Activated T-helper 1 cell treated with anti-CD3 and anti-CD28 coated beads, Interleukin-12 subunit alpha, Interleukin-12 subunit beta, Interleukin-2, Interleukin-4 antibody, amounts not matched to agents 30 ng/mL and 10 ng/mL and 1 ng/mL, durations not matched to agents 14 hours and 24 hours and 36 hours (primary cell): ENCODE measurements around the gene SLC44A5. TPM values are rescaled to one million over a fixed set of nuclear protein-coding genes. Genes with fewer than 3 reads are reported as not detected.
"Not testable (repeated sequence)": the region's sequence is repeated elsewhere in the genome, so short reads cannot be mapped to it uniquely, and the experiment has no call there.

ENCODE experiments used
- DNase-seq: peaks from one replicate; pipeline ENCODE4 v3.0.0; 2021; ENCODE audit warnings: low spot score
- H3K27ac Mint-ChIP-seq: one replicate; pipeline ENCODE4 v1.8.0; 2021; ENCODE audit warnings: mild to moderate bottlenecking, mixed read lengths
- H3K27me3 Mint-ChIP-seq: one replicate; pipeline ENCODE4 v1.8.0; 2022; ENCODE audit warnings: mild to moderate bottlenecking, moderate library complexity, mixed read lengths; ENCODE audit not compliant: insufficient read depth
- H3K36me3 Mint-ChIP-seq: one replicate; pipeline ENCODE4 v1.8.0; 2021; ENCODE audit warnings: low read depth, mixed read lengths
- H3K4me1 Mint-ChIP-seq: one replicate; pipeline ENCODE4 v1.8.0; 2021; ENCODE audit warnings: low read depth, mixed read lengths
- H3K4me3 Mint-ChIP-seq: one replicate; pipeline ENCODE4 v1.8.0; 2021; ENCODE audit warnings: mild to moderate bottlenecking, moderate library complexity, mixed read lengths
- H3K9me3 Mint-ChIP-seq: one replicate; pipeline ENCODE4 v1.8.0; 2021; ENCODE audit warnings: mixed read lengths
- intact Hi-C: fragments of 100-400 bp; cut with micrococcal nuclease; formaldehyde crosslinking; loops from one replicate; pipeline ENCODE4 v1.15.1; 2024
- total RNA-seq: library from RNA; stranded (reverse); gene quantifications from 2 replicates; pipeline ENCODE4 v1.2.3, GENCODE V29; 2022

The SLC44A5 gene
- total RNA-seq, 1 donor from 2014 or later, result not detected

DNA sequence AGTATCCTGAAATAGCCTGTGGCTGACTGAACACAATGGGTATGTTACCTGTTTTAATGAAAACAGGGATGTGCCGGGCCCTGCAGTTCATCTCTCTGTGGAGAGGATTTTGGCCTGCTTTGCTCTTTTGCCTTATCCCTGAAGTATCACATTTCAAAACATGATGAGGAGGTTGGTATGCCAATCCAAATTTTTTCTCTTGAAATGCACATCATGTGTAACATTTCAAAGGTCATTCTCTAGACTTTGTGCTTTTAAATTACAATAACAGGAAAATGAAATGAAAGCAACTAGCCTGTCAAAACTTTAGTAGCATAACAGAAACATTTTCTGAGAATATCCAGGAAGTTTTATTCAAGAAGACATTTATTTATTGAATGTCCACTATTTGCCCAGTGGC, 118.9 kb downstream of the SLC44A5 start:
- no peak for DNase-seq
- Mint-ChIP-seq H3K36me3 (no peaks in the 10 kb centered on the region), H3K27me3 (no peaks in the 10 kb centered on the region), H3K27ac (no peak overlapping the region), H3K9me3 (no peaks in the 10 kb centered on the region), H3K4me3 (no peak overlapping the region), H3K4me1 (no peaks in the 10 kb centered on the region)
- intact Hi-C loops, result no loop called here

DNA sequence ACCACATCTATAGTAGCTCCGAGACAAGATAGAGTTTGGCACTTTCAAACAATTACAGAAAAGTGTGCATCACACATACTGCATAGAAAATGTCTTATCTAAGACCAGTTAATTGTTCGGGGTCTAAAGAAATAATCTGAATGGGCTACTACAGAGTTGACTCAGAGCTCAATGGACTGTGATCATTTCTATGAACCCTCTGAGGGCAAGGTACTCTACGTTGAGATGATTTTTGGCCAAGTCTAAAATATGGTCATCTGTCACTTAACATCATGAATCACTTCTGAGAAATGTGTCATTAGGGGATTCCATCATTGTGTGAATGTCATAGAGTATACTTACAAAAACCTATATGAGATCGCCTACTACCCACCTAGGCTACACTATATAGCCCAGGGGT, 123.5 kb downstream of the SLC44A5 start:
- no peak for DNase-seq
- Mint-ChIP-seq H3K36me3 (no peaks in the 10 kb centered on the region), H3K27me3 (no peaks in the 10 kb centered on the region), H3K9me3 (peaks cover 12% of the 10 kb centered on the region), H3K27ac (no peak overlapping the region), H3K4me3 (no peak overlapping the region), H3K4me1 (no peaks in the 10 kb centered on the region)
- intact Hi-C loops, result no loop called here

- intact Hi-C loops, result no loop called here
- H3K9me3 Mint-ChIP-seq, result peaks cover 12% of the 10 kb centered on the region
- no peaks in the 10 kb centered on the region for H3K36me3 Mint-ChIP-seq
These were observed 126.1 kb downstream of the SLC44A5 start for GRCh38 chr1:75484789-75485188.

GRCh38 chr1:75482951-75483350, 128.0 kb downstream of the SLC44A5 start:
- H3K9me3 Mint-ChIP-seq, result peaks cover 12% of the 10 kb centered on the region
- intact Hi-C loops, result no loop called here
- H3K36me3 Mint-ChIP-seq, result no peaks in the 10 kb centered on the region
- no peaks in the 10 kb centered on the region for H3K4me1 Mint-ChIP-seq
- no peaks in the 10 kb centered on the region for H3K27me3 Mint-ChIP-seq
- H3K4me3 Mint-ChIP-seq, result no peak overlapping the region
- no peak overlapping the region for H3K27ac Mint-ChIP-seq
- no peak for DNase-seq

More at GRCh38 chr1:75484789-75485188, 126.1 kb downstream of the SLC44A5 start:
- H3K27me3 Mint-ChIP-seq, result no peaks in the 10 kb centered on the region
- H3K4me1 Mint-ChIP-seq, result no peaks in the 10 kb centered on the region
- DNase-seq, result no peak
- H3K27ac Mint-ChIP-seq, result no peak overlapping the region
- no peak overlapping the region for H3K4me3 Mint-ChIP-seq

DNA sequence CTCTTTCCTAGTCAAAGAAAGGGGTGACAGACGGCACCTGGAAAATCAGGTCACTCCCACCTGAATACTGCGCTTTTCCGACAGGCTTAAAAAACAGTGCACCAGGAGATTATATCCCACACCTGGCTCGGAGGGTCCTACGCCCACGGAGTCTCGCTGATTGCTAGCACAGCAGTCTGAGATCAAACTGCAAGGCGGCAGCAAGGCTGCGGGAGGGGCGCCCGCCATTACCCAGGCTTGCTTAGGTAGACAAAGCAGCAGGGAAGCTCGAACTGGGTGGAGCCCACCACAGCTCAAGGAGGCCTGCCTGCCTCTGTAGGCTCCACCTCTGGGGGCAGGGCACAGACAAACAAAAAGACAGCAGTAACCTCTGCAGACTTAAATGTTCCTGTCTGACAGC, 134.4 kb downstream of the SLC44A5 start:
- H3K4me1 Mint-ChIP-seq, H3K27me3 Mint-ChIP-seq, H3K4me3 Mint-ChIP-seq, DNase-seq, H3K27ac Mint-ChIP-seq, H3K9me3 Mint-ChIP-seq, H3K36me3 Mint-ChIP-seq, intact Hi-C loops: not testable (repeated sequence)

DNA sequence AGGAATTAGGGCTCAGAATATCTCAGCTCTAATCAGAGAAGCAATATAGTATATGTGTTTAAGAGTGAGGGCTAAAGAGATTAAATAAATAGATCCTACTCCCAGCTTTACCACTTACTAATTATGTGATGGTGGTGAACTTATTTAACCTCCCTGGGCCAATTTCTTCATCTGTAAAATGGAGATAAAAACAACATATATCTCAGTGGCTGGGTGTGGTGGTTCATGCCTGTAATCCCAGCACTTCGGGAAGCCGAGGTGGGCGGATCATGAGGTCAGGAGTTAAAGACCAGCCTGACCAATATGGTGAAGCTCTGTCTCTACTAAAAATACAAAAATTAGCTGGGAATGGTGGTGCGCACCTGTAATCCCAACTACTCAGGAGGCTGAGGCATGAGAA, 135.2 kb downstream of the SLC44A5 start:
- H3K27ac Mint-ChIP-seq, result no peak overlapping the region
- H3K27me3 Mint-ChIP-seq, result peaks cover 2% of the 10 kb centered on the region
- intact Hi-C loops, result no loop called here
- H3K4me3 Mint-ChIP-seq, result no peak overlapping the region
- no peak for DNase-seq
- no peaks in the 10 kb centered on the region for H3K4me1 Mint-ChIP-seq
- no peaks in the 10 kb centered on the region for H3K36me3 Mint-ChIP-seq
- no peaks in the 10 kb centered on the region for H3K9me3 Mint-ChIP-seq

DNA sequence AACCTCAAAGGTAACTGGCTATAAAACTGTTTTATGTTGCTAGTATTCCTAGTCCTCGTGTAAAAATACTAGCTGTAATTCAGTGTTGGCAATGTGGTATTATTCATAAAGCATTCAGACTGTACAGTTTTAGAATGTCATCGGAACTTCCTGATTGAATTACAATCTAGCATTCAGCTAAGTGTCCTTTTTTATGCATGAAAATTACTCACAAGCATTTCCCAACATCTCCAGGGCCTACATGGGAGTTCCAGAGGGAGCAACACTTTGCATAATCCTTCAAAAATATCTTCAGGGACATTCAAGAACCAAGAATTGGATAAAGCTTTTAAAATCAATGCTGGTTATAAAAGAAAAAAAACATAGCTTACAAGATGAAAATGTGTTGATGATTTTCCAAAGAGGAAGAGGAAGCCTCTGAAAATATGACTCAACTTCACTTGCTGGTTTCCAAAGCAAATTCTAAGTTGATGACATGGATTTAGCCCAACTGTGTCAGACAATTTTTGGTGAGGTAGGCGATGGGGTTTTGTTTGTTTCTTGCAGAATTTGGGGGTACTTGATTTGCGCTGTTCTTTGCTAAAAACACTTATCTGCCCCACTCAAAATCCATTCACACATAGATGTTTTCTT, 137.8 kb downstream of the SLC44A5 start:
- Mint-ChIP-seq H3K9me3 (no peaks in the 10 kb centered on the region), H3K27ac (no peak overlapping the region), H3K4me3 (no peak overlapping the region), H3K4me1 (no peaks in the 10 kb centered on the region), H3K27me3 (peaks cover 2% of the 10 kb centered on the region), H3K36me3 (no peaks in the 10 kb centered on the region)
- intact Hi-C loops, result no loop called here
- no peak for DNase-seq

- Mint-ChIP-seq H3K27ac (no peak overlapping the region), H3K27me3 (peaks cover 2% of the 10 kb centered on the region)
- no peak for DNase-seq
These were observed 138.6 kb downstream of the SLC44A5 start for GRCh38 chr1:75472089-75472970.

GRCh38 chr1:75471252-75471651, 139.7 kb downstream of the SLC44A5 start:
- H3K27ac Mint-ChIP-seq, result no peak overlapping the region
- no peak overlapping the region for H3K4me3 Mint-ChIP-seq
- H3K36me3 Mint-ChIP-seq, result no peaks in the 10 kb centered on the region
- intact Hi-C loops, result no loop called here
- H3K4me1 Mint-ChIP-seq, result no peaks in the 10 kb centered on the region
- H3K9me3 Mint-ChIP-seq, result no peaks in the 10 kb centered on the region
- H3K27me3 Mint-ChIP-seq, result peaks cover 2% of the 10 kb centered on the region
- no peak for DNase-seq

More at GRCh38 chr1:75472089-75472970, 138.6 kb downstream of the SLC44A5 start:
- Mint-ChIP-seq H3K36me3 (no peaks in the 10 kb centered on the region), H3K4me1 (no peaks in the 10 kb centered on the region), H3K4me3 (no peak overlapping the region), H3K9me3 (no peaks in the 10 kb centered on the region)
- intact Hi-C loops, result no loop called here

- Mint-ChIP-seq H3K4me3 (no peak overlapping the region), H3K4me1 (no peaks in the 10 kb centered on the region)
These were observed 140.5 kb downstream of the SLC44A5 start for GRCh38 chr1:75470448-75470847.

DNA sequence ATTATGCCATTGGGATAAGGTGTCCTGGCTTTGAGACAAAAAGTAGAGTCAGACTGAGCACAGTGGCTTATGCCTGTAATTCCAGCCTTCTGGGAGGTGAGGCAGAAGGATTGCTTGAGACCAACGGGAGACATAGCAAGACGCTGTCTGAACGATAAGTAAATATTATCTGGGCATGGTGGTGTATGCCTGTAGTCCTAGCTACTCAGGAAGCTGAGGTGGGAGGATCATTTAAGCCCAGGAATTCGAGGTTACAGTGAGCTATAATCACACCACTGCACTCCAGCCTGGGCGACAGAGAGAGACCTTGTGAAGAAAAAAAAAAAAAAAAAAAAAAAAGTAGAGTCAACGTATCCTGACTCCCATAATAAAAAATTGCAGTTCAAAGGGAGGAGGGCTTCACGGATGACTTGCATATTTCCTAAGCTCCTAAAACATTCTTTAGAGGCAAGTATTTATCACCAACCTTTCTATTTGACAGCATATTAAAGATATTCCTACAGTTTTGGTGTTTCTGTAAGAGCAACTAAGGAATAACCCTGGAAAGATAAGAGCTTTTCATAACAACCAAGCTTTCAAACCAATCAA, 141.2 kb downstream of the SLC44A5 start:
- Mint-ChIP-seq H3K27ac (no peak overlapping the region), H3K36me3 (no peaks in the 10 kb centered on the region), H3K9me3 (no peaks in the 10 kb centered on the region), H3K4me3 (no peak overlapping the region), H3K27me3 (peaks cover 2% of the 10 kb centered on the region), H3K4me1 (no peaks in the 10 kb centered on the region)
- no peak for DNase-seq
- intact Hi-C loops, result no loop called here

More at GRCh38 chr1:75470448-75470847, 140.5 kb downstream of the SLC44A5 start:
- intact Hi-C loops, result no loop called here
- no peaks in the 10 kb centered on the region for H3K36me3 Mint-ChIP-seq
- DNase-seq, result no peak
- H3K27ac Mint-ChIP-seq, result no peak overlapping the region
- H3K9me3 Mint-ChIP-seq, result no peaks in the 10 kb centered on the region
- H3K27me3 Mint-ChIP-seq, result peaks cover 2% of the 10 kb centered on the region

- Mint-ChIP-seq H3K4me1 (no peaks in the 10 kb centered on the region), H3K27me3 (no peaks in the 10 kb centered on the region), H3K27ac (no peak overlapping the region), H3K36me3 (no peaks in the 10 kb centered on the region), H3K9me3 (no peaks in the 10 kb centered on the region), H3K4me3 (no peak overlapping the region)
- intact Hi-C loops, result no loop called here
- DNase-seq, result no peak
These were observed 149.0 kb downstream of the SLC44A5 start for GRCh38 chr1:75461808-75462325.

- H3K4me1 Mint-ChIP-seq, result no peaks in the 10 kb centered on the region
- H3K4me3 Mint-ChIP-seq, result no peak overlapping the region
- H3K36me3 Mint-ChIP-seq, result no peaks in the 10 kb centered on the region
- no peak overlapping the region for H3K27ac Mint-ChIP-seq
- no peak for DNase-seq
- H3K27me3 Mint-ChIP-seq, result no peaks in the 10 kb centered on the region
- no peaks in the 10 kb centered on the region for H3K9me3 Mint-ChIP-seq
- intact Hi-C loops, result no loop called here
These were observed 160.9 kb downstream of the SLC44A5 start for GRCh38 chr1:75449998-75450397.
